Caki2 (cell line): ENCODE data around the gene CHMP6. TPM values are rescaled to one million over a fixed set of nuclear protein-coding genes. Genes with fewer than 3 reads are reported as not detected.

Source experiments
- DNase-seq: peaks from one replicate; pipeline ENCODE4 v3.0.0-alpha.2; 2015; ENCODE audit warnings: low read depth
- in situ Hi-C: cut with HindIII; loops from 2 replicates; pipeline ENCODE4 v1.10.0; 2016; ENCODE audit warnings: low sequenced_read_pairs, low pct_unique_long_range_greater_than_20kb, mixed read lengths
- total RNA-seq: library from RNA; depleted of rRNA; stranded (reverse); fragments of >200 nt; shearing (Covaris generic); gene quantifications from 2 replicates; pipeline ENCODE4 v1.2.3, GENCODE V29; 2014; ENCODE audit warnings: low replicate concordance

The CHMP6 gene
- total RNA-seq, 1 experiment from 2014 or later, result 61.1 TPM

- no peak for DNase-seq
- in situ Hi-C loops, result no loop called here
These were observed 22.5 kb upstream of the CHMP6 start for GRCh38 chr17:80969030-80969673.

GRCh38 chr17:80969674-80970043 is 22.0 kb upstream of the CHMP6 start:
- no peak for DNase-seq
- in situ Hi-C loops, result no loop called here

GRCh38 chr17:80970044-80970761 is 21.4 kb upstream of the CHMP6 start:
- no peak for DNase-seq
- in situ Hi-C loops, result no loop called here

- no peak for DNase-seq
- in situ Hi-C loops, result no loop called here
These were observed 20.6 kb upstream of the CHMP6 start for GRCh38 chr17:80970762-80971703.

- DNase-seq, result no peak
- in situ Hi-C loops, result no loop called here
These were observed 19.8 kb upstream of the CHMP6 start for GRCh38 chr17:80971704-80972304.

GRCh38 chr17:80976701-80977100 is 14.9 kb upstream of the CHMP6 start:
- in situ Hi-C loops, result no loop called here

GRCh38 chr17:80977172-80977571 is 14.5 kb upstream of the CHMP6 start:
- in situ Hi-C loops, result no loop called here
- DNase-seq, result no peak

More at GRCh38 chr17:80976701-80977100, 14.9 kb upstream of the CHMP6 start:
- DNase-seq, result no peak

GRCh38 chr17:80978499-80979497 is 12.8 kb upstream of the CHMP6 start:
- no peak for DNase-seq
- in situ Hi-C loops, result no loop called here

- no peak for DNase-seq
- in situ Hi-C loops, result no loop called here
These were observed 11.9 kb upstream of the CHMP6 start for GRCh38 chr17:80979547-80980378.

GRCh38 chr17:80980397-80981061 is 11.1 kb upstream of the CHMP6 start:
- in situ Hi-C loops, result no loop called here
- peak; percentile 39 for DNase-seq

- no peak for DNase-seq
- in situ Hi-C loops, result no loop called here
These were observed 10.4 kb upstream of the CHMP6 start for GRCh38 chr17:80981062-80981902.

GRCh38 chr17:80981929-80982425 is 9.7 kb upstream of the CHMP6 start:
- in situ Hi-C loops, result no loop called here

GRCh38 chr17:80982426-80982974 is 9.1 kb upstream of the CHMP6 start:
- no peak for DNase-seq
- in situ Hi-C loops, result no loop called here

More at GRCh38 chr17:80981929-80982425, 9.7 kb upstream of the CHMP6 start:
- DNase-seq, result no peak

- no peak for DNase-seq
- in situ Hi-C loops, result no loop called here
These were observed 8.1 kb upstream of the CHMP6 start for GRCh38 chr17:80983545-80983944.

- in situ Hi-C loops, result no loop called here
- no peak for DNase-seq
These were observed 6.9 kb upstream of the CHMP6 start for GRCh38 chr17:80984749-80985148.
